Measurements from ENCODE around the gene CPNE5. TPM values are rescaled to one million over a fixed set of nuclear protein-coding genes. Genes with fewer than 3 reads are reported as not detected.

The CPNE5 gene
- total and polyA plus RNA-seq, 2 donors from 2014 or later: 3.7 to 7.1 TPM

DNA sequence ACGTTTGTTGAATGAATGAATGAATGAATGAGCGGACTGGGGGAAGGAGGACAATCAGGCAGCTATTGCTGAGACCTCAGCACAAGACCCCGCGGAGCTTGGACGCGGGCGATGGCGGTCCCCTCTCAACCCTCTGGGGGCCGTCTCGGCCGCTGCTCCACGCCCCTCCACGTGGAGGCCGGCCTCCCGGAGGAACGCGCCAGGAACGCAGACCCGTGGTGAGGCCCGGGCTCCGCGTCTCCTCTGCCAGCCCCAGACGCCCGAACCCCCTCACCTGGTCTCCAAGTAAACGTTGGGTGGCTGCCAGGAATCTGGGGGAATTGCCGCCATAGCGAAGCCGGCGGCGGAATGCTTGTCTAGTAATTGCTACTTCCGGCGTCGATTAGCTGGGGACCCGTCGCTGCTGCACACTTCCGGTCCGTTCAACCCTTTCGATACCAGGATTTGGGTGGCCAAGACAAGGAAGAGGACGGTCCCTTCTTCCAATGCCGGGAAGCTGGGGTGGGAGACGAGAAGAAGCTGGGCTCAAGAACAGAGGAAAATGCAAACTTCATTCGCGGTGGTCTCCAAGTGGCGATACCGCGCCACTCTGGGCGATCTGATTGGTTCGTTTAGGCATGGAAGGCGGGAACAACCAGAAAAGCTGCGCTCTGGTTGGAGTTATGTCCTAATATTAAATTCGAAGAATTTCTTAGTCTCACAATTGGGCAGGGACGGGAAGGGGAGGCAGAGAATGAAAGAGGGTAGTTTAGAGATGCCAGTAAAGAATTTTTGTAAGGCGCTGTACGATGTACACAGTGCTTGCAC lies 35.4 kb upstream of the CPNE5 start, which contains the start of gene PPIL1:
PPIL1 (minus strand) TSS at position 361 of the 807 bp plus-strand sequence; CDS start at position 330, 31 bp downstream.
- Histone ChIP-seq H3K27me3 (ENCODE audit: control insufficient read depth, insufficient read depth, low read length) (no peaks in the 10 kb centered on the region), H3K36me3 (ENCODE audit: control insufficient read depth in 2 of 3, insufficient read depth in 3 of 3, low read length in 3 of 3) (peaks cover 0 to 3% (median 0%) of the 10 kb centered on the region in 3 donors), H3K27ac (ENCODE audit: low read depth in 2 of 2, low read length in 2 of 2) (peak within 1 kb of the TSS; percentile 83 to 85), H3K9me3 (ENCODE audit: control insufficient read depth in 2 of 3, insufficient read depth in 1 of 3, low read length in 3 of 3) (no peaks in the 10 kb centered on the region), H3K4me3 (ENCODE audit: low read length in 3 of 3) (peak within 1 kb of the TSS; percentile 96 to 100 (median 96)), H3K9ac (ENCODE audit: low read length in 3 of 3) (peak within 1 kb of the TSS; percentile 77 to 100 (median 90)), H3K4me1 (ENCODE audit: control insufficient read depth in 2 of 3, insufficient read depth in 2 of 3, low read depth in 1 of 3, low read length in 3 of 3) (peaks cover 0 to 7% (median 4%) of the 10 kb centered on the region in 3 donors)
- intact Hi-C loops (cut with DNase I): no loop called here
- TF ChIP-seq, protein P1, sequence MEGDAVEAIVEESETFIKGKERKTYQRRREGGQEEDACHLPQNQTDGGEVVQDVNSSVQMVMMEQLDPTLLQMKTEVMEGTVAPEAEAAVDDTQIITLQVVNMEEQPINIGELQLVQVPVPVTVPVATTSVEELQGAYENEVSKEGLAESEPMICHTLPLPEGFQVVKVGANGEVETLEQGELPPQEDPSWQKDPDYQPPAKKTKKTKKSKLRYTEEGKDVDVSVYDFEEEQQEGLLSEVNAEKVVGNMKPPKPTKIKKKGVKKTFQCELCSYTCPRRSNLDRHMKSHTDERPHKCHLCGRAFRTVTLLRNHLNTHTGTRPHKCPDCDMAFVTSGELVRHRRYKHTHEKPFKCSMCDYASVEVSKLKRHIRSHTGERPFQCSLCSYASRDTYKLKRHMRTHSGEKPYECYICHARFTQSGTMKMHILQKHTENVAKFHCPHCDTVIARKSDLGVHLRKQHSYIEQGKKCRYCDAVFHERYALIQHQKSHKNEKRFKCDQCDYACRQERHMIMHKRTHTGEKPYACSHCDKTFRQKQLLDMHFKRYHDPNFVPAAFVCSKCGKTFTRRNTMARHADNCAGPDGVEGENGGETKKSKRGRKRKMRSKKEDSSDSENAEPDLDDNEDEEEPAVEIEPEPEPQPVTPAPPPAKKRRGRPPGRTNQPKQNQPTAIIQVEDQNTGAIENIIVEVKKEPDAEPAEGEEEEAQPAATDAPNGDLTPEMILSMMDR (IDR thresholded peaks at IDR 0.05; ENCODE audit: borderline replicate concordance, extremely low read depth, insufficient read depth): no peak
- peak; percentile 74 for FAIRE-seq
- peak; percentile 91 to 96 (median 93) for DNase-seq

DNA sequence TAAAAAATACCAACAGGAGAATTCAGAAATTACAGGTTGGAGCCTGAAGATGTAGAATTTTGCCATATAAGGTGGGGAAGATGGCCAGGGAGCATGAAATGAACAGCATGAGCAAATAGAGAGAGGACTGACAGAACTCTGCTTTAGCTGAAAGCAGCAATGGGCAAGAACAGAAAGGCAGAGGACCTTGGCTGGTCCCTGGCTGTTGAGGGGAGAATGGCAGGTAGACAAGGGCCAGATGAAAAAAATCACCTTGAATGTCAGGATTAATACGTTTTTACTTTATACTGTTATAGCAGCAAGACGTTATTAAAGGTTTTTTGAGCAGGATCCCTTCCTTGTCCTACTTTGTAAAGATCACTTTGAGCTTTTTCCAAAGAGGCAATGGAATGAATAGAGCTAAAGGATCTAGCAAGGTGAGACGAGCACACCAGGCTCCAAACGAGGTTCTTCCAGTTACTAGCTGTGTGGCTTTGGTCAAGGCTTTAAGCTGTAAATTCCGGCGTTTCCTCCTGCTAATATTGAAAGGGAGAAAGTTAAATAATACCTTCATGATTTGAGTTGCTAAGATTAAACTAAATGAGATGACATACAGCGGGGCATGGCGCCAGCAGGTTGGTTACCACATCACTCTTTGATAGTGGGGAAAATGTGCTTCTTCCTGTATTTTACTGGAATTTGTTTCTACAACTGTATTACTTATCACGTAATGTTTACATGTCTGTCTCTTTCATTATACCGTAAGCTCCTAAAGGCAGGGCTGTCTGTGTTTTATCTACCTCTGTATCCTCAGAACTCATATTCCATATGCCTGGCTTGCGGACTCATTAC lies 34.6 kb upstream of the CPNE5 start:
- peak in 1 of 5 donors; percentile 9 for DNase-seq
- intact Hi-C loops (cut with DNase I): no loop called here
- Histone ChIP-seq H3K9me3 (ENCODE audit: control insufficient read depth in 2 of 3, insufficient read depth in 1 of 3, low read length in 3 of 3) (no peaks in the 10 kb centered on the region), H3K4me3 (ENCODE audit: low read length in 3 of 3) (peak overlapping the region; percentile 96 to 100 (median 96)), H3K4me1 (ENCODE audit: control insufficient read depth in 2 of 3, insufficient read depth in 2 of 3, low read depth in 1 of 3, low read length in 3 of 3) (peaks cover 0 to 7% (median 4%) of the 10 kb centered on the region in 3 donors), H3K9ac (ENCODE audit: low read length in 3 of 3) (peak overlapping the region; percentile 77 to 100 (median 90)), H3K27me3 (ENCODE audit: control insufficient read depth, insufficient read depth, low read length) (no peaks in the 10 kb centered on the region), H3K36me3 (ENCODE audit: control insufficient read depth in 2 of 3, insufficient read depth in 3 of 3, low read length in 3 of 3) (peaks cover 0 to 3% (median 0%) of the 10 kb centered on the region in 3 donors), H3K27ac (ENCODE audit: low read depth in 2 of 2, low read length in 2 of 2) (peak overlapping the region in 1 of 2 donors; percentile 85)
- TF ChIP-seq, protein P1 (IDR thresholded peaks at IDR 0.05; ENCODE audit: borderline replicate concordance, extremely low read depth, insufficient read depth): no peak
- FAIRE-seq: no peak

DNA sequence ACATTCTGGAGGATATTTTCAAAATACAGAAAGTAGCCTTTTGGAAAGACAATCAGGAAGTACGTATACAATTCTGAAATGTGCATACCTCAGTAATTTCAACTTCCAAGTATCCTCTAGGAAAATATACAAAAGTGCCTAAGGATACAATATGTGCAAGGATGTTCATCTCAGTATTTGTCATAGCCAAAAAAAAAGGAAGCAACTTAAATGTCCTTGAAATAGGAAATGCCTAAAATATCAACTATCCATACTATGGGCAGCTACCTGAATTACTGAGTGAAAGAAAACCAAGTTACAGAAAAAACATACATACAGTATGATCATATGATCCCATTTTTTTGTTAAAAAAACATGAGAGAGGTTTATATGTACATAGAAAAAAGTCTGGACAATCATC lies 33.9 kb upstream of the CPNE5 start:
- TF ChIP-seq, protein P1 (IDR thresholded peaks at IDR 0.05; ENCODE audit: borderline replicate concordance, extremely low read depth, insufficient read depth): no peak
- no peaks in the 10 kb centered on the region for H3K27me3 ChIP-seq (ENCODE audit: control insufficient read depth, insufficient read depth, low read length)
- peaks cover 0 to 7% (median 4%) of the 10 kb centered on the region in 3 donors for H3K4me1 ChIP-seq (ENCODE audit: control insufficient read depth in 2 of 3, insufficient read depth in 2 of 3, low read depth in 1 of 3, low read length in 3 of 3)
- no peak overlapping the region for H3K9ac ChIP-seq (ENCODE audit: low read length in 3 of 3)
- intact Hi-C loops (cut with DNase I): no loop called here
- no peak overlapping the region for H3K27ac ChIP-seq (ENCODE audit: low read depth in 2 of 2, low read length in 2 of 2)
- no peak overlapping the region for H3K4me3 ChIP-seq (ENCODE audit: low read length in 3 of 3)
- H3K9me3 ChIP-seq (ENCODE audit: control insufficient read depth in 2 of 3, insufficient read depth in 1 of 3, low read length in 3 of 3): no peaks in the 10 kb centered on the region
- DNase-seq: no peak
- H3K36me3 ChIP-seq (ENCODE audit: control insufficient read depth in 2 of 3, insufficient read depth in 3 of 3, low read length in 3 of 3): peaks cover 0 to 3% (median 0%) of the 10 kb centered on the region in 3 donors
- no peak for FAIRE-seq

Data from kidney (tissue), 14 donors.